ENCODE results near the gene PIP5KL1.

PIP5KL1 gene

GRCh38 chr9:127920794-127921193, 9.8 kb downstream of the PIP5KL1 start:
- TF ChIP-seq CTCF (IDR thresholded peaks at IDR 0.05; ENCODE audit: low read depth, low read length): no peak
- no peak for DNase-seq (ENCODE audit: low read depth in 2 of 2)
- no peak overlapping the region for H3K4me3 ChIP-seq (replicated peaks in 1 of 2; ENCODE audit: low read depth in 2 of 2, low read length in 2 of 2)

- H3K4me3 ChIP-seq (replicated peaks in 1 of 2; ENCODE audit: low read depth in 2 of 2, low read length in 2 of 2): no peak overlapping the region
- peak; percentile 98 to 100 for DNase-seq (ENCODE audit: low read depth in 2 of 2)
- no peak for TF ChIP-seq CTCF (IDR thresholded peaks at IDR 0.05; ENCODE audit: low read depth, low read length)
Measured at GRCh38 chr9:127919253-127919815, 11.2 kb downstream of the PIP5KL1 start.

GRCh38 chr9:127918183-127919107, 12.1 kb downstream of the PIP5KL1 start:
- no peak for TF ChIP-seq CTCF (IDR thresholded peaks at IDR 0.05; ENCODE audit: low read depth, low read length)
- no peak overlapping the region for H3K4me3 ChIP-seq (replicated peaks in 1 of 2; ENCODE audit: low read depth in 2 of 2, low read length in 2 of 2)
- peak; percentile 54 to 81 for DNase-seq (ENCODE audit: low read depth in 2 of 2)

GRCh38 chr9:127917603-127918002, 13.0 kb downstream of the PIP5KL1 start:
- no peak for DNase-seq (ENCODE audit: low read depth in 2 of 2)
- no peak for TF ChIP-seq CTCF (IDR thresholded peaks at IDR 0.05; ENCODE audit: low read depth, low read length)
- no peak overlapping the region for H3K4me3 ChIP-seq (replicated peaks in 1 of 2; ENCODE audit: low read depth in 2 of 2, low read length in 2 of 2)

GRCh38 chr9:127916720-127917581, 13.6 kb downstream of the PIP5KL1 start, which contains the start of gene ST6GALNAC4:
TSS of gene ST6GALNAC4 (minus strand) at chr9:127917041. CDS start at chr9:127916419, 622 bp downstream.
- TF ChIP-seq CTCF (IDR thresholded peaks at IDR 0.05; ENCODE audit: low read depth, low read length): no peak
- H3K4me3 ChIP-seq (replicated peaks in 1 of 2; ENCODE audit: low read depth in 2 of 2, low read length in 2 of 2): peak within 1 kb of the TSS; percentile 71 to 79
- DNase-seq (ENCODE audit: low read depth in 2 of 2): peak; percentile 92 to 96
